Stimulated activated CD4-positive, alpha-beta T cell treated with anti-CD3 and anti-CD28 coated beads, Interleukin-12 subunit alpha, Interleukin-12 subunit beta, amount 100 ng/mL, for 24 hours (primary cell): ENCODE data around the gene DOCK9.

Source experiments
- DNase-seq, 2 experiments: peaks; one replicate each; pipeline ENCODE4 v3.0.0-alpha.2; 2020; ENCODE audit warnings: low read depth in 2 of 2

The DOCK9 gene

DNA sequence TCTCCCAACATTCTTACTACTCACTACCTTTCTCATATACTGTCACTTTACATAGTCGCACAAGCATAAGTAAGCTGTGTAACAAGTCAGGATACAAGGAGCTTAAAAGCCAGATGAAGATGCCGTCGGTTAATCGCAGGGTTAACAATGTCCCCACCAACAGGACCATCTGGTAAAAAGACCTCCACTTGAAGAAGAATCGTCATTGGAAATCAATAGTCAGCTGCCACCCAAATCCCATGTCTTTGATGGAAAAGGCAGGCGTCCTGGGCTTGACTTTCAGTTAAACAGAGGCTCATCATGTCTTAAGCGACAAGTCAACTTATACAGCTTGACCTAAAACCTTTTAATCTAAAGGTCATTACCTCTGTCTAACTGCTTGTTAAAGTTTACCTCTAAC, 27.2 kb downstream of the DOCK9 start:
- no peak for DNase-seq

DNA sequence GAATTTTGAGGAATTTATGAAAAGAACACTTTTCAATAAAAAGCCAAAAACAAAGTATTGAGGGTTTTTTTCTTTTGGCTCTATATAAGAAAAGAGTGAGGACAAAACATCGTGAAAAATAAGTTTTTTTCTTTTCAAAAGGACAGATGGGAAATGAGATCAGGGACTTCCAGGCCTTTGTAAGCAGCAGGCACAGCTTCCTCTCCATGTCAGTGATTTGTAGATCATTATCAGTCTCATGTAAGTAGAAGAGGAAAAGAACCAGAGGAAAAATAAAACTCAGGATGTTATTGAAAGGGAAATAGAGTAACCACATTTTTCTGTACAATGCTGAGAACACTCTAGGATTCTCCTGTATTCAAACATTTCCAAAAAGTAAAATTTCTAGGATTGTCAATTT, 29.9 kb downstream of the DOCK9 start:
- no peak for DNase-seq

DNA sequence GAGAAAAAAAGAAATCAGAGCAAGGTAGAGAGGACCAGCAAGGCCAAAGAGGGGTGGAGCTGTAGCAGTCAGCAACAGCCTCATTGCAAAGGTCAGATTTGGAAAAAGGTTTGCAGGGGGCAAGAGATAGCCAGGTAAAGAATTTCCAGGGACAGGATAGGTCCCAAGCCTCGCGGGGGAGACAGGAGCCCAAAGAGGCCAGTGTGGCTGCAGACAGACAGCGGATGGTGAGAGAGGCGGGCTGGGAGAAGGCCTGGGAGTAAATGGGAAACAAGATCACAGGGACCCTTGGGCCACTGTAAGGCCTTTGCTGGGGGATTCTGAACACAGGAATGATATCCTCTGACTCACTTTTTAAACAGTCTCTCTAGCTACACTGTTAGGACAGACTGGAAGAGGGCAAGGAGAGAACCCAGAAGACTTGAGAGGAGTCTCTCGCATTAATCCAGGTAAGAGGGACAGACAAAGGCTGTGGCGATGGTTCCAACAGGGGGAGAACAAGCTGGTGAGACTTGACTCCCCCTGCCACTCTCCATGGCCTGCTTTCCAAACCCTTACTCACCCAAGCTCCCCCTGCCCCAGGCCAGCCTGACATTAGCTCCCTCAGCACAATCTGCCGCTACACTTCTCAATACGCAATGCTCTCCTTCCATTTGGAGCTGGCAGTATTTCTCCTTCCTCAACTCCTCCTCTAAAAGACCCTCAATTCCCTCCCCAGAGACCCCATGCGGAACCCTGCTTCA, 31.8 kb downstream of the DOCK9 start:
- DNase-seq = no peak

DNA sequence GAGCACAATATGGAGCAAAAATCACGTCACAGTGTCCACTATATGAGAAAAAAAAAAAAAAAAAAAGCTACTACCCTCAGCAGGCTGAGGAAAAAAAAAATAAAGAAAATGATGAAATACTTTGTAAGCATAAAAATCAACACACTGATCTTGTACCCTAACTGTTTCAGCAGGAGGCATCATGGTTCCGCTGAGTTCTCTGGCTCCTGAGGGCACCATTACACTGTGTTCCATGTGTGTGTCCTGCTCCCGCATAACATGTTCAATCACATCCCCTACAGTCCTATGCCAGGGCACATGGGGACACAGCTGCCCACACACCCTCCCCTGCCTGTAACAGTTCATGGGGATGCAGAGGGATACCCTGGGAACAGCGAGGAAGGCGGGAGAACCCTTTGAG, 33.5 kb downstream of the DOCK9 start:
- DNase-seq = no peak

DNA sequence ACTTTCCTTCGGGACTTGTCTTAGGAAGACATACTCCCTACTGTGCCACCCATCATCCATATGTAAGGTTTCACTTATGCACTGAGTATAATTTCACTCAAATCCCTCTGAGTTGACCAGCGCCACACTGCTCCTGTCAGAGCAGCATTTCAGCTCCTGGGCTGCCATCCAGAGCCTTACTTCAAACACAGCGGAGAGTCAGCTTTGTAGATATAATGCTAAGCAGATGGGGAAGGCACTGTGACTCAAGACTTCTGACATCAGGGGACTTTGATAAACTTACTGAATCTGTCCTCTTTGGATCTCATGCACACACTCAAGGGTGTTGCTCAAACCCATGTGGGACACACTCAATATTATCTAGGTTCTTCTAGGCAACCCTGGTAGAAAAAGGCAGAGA, 34.9 kb downstream of the DOCK9 start:
- no peak for DNase-seq

DNA sequence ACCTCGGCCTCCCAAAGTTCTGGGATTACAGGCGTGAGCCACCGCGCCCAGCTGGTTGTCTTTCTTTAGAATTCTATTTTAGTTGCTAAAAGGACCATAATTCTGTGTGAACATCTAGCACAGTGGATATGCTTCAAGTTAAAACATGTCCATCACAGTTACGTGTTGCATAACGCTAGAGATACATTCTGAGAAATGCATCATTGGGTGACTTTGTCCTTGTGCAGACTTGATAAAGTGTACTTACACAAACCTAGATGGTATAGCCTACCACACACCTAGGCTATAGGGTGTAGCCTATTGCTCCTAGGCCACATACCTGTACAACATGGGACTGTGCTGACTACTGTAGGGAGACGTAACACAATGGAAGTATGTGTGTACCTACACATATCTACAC, 35.4 kb downstream of the DOCK9 start:
- no peak for DNase-seq

DNA sequence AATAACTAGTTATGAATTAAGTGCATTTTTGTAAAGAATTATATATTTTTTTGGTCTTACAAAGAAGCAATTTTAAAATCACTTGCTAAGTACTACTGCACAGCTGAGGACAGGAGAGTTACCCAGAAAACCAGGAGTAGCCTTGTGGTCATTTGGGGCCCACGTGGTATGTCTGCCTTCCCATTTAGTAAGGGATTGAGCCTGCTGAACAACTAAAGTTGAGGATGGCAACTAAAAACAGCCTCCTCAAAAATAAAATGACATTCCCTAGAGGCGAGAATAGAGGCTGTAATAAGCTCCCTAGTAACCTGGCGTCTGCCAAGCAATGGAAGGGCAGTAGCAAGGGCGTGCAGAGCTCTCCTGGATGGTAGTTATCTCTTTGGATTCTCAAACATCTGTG, 36.3 kb downstream of the DOCK9 start:
- no peak for DNase-seq

DNA sequence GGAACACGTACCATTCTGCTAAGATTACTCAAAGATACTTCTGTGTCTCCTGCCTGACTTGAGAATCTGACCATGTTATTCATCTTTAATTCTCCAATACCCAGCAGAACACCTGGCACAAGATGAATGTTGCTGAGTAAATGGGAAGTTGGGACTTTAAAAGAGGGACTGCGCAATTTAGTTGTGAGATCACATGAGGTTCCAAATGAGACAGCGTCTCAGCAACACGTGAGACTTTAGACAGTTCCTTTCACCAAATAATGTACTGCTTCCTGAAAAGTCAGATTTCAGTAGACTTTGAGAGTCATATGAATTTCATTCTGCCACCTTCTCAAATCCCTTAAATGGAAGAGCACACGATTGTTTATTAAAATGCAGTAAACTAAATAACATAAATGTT, 36.7 kb downstream of the DOCK9 start:
- DNase-seq = no peak

DNA sequence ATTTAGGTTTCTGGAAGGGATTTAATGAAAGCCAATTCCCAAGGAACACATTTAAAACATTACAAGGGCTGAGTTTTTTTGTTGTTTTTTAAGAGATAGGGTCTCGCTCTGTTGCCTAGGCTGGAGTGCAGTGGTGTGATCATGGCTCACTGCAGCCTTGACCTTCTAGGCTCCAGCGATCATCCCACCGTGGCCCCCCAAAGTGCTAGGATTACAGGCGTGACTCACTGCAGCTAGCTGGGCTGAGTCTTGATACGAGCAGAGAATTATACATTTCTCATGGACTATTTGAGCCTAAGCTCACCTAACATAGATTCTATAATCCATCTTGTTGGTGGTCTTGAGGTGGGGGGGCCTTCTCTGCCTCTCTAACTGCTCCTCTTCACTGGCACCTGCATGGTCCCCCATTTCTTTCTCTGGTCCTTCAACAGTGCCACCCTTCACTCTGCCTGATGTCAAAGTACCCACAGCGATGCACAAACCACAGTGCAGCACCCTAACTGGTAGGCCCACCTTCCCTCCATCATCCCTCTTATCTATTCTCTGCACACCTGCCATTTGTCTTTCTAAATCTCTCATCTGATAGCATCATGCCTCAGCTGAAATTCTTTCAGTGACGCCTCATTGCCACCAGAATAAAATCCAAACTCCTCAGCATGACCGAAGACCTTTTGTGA, 37.4 kb downstream of the DOCK9 start:
- DNase-seq = no peak

DNA sequence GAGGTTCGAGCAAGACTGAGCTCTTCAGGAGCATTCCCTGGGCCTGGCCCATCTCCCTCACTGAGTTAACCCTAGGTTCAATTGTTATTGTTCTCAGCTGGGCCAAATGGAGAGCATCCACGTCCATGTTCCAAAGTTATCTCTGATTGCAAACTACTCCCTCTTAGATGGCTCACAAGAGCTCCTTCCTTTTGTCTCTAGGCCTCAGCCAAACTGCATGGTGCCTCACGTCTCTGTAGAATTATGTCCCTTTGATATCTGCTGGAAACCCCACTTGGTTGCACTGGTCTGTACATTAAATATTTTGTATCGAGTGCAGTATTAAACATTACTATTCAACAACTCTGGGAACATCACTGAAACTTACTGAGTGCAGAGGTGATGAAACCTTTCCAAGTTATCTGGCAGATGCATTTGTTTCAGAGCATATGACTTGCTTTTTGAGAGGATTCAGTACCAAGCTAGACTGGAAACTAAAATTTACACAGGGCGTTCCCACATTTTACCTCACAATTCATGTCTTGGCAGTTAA, 38.1 kb downstream of the DOCK9 start:
- no peak for DNase-seq

DNA sequence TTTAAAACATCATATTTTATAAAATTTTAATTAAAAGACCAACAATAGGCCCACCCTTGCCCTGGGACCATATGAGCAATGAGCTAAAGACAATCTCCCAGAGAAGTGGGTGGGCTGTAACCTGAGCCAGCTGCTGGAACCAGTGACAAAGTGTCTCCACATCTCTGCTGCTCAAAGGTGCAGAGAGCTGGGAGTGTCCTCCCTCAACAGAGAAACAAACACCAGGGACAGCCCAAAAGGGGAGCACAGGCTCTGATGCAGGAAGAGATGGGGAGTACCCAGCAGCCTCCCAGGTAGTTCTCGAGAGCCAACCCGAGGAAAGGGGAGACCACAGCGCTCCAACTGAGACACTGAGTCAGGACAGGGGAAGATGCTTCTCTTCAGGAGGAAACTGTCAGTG, 39.1 kb downstream of the DOCK9 start:
- no peak for DNase-seq

DNA sequence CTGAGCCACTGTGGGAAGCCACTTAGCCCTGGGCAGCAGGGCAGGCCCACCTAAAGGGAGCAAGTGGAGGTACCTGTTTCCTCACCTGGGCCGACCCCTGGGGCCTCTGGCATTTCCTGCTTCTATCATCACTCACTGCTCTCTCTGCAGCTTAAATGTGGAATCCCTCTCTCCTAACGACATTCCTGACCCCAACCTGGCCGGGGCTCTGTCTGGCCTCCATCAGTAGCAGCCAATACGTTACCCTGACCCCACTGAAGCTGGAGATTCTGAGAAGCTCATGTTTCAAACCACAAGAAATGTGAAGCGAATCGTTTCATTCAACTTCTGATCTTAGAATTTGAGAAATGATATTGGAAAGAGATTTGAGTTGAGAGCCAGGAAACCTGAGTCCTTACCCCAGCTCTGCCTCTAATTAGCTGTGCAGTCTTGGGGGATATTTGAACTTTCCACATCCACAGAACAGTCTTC, 39.9 kb downstream of the DOCK9 start:
- no peak for DNase-seq

DNA sequence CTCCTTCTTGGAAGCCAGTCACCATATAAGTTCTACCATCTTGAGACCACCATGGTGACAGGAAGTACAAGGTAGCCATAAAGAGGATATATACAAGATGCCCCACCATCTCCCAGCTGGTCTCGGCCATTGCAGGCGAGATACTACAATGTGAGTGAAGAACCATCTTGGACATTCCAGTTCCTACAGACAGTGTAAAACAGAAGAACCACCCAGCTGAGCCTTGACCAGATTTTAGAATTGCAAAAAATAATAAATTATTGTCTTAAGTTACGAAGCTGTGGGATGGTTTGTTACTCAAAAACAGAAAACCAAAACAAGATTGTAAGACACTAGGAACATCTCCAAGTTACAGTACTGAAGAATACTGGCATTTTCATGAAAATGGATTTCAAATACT, 43.6 kb downstream of the DOCK9 start:
- DNase-seq = no peak

DNA sequence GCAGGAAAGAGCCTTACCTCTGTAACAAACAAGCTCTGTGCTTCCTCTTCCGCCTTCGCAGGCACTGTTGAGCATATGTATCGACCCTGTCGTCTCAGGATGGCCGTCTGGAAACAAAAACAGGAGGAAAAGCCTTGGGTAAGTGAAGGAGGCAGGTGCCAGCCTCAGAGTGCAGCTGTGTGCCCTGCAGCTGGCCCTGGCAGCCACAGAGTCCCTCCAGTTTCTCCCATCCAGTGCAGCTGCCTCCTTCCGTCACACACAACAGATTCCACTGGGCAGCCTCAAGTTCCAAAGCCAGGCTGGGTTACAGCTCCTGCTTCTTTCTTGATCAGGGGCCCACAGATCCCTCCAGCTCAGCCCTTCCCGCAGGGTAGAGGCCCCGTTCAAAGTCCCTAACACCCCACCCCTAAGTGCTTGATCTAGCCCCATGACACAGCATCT, 47.7 kb downstream of the DOCK9 start:
- DNase-seq = no peak

DNA sequence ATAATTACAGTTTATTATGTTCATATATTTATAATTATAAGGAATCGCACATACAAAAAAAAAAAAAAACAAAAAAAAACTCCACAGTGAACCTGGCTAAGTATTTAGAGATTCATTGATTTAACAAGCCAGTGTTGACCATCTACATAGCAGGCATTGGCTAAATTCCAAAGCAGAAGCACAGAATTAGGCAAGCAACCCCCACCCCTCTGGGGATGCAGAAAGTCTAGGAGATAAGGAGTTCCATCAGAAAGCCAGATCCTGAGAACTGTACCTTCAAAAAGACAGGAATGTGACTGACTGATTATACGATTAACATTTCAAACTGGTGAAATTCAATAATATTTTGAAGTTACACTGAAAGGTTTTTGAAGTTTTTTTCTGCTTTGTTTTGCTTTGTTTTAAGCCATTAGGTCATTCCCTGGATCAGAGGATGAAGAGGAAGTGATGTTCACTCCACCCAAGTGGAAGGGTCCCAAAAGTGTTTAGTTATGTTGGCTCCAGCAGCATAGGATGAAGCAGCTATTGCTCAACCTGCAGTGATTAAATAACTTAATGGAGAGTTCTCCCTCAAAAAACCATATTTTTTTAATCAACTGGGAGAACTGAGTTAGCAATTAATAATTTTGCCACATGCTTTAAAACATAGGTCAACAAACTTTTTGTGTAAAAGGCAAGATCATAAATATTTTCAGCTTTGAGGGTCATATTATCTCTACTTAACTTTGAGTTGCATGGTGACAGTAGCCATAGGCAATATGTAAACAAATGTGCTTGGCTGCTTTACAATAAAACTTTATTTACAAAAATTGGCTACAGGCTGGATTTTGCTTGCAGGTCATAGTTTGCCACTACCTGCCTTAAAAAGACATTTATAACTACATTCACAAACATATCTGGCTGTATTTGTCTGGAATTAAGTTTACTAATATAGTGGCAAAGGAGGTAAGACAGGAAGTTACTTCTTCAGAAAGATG, 49.6 kb downstream of the DOCK9 start:
- DNase-seq = no peak

DNA sequence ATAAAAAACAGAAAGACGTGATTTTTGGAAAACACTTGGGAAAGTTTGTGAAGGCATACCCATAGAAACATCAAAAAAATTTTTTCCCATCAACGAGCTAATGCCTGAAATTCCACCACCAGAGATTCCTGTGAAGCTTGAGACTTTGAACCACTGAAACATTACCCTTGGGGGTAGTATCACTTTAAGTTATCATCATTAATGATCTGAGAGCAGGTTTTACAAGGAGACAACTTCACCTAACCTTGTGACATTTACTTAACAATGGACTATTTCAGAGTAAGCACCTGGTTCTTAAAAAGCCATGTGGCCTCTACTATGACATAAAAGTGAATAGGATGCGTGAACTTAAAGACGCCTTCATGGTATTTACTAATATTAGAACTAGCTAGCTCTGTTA, 51.9 kb downstream of the DOCK9 start:
- DNase-seq = no peak

DNA sequence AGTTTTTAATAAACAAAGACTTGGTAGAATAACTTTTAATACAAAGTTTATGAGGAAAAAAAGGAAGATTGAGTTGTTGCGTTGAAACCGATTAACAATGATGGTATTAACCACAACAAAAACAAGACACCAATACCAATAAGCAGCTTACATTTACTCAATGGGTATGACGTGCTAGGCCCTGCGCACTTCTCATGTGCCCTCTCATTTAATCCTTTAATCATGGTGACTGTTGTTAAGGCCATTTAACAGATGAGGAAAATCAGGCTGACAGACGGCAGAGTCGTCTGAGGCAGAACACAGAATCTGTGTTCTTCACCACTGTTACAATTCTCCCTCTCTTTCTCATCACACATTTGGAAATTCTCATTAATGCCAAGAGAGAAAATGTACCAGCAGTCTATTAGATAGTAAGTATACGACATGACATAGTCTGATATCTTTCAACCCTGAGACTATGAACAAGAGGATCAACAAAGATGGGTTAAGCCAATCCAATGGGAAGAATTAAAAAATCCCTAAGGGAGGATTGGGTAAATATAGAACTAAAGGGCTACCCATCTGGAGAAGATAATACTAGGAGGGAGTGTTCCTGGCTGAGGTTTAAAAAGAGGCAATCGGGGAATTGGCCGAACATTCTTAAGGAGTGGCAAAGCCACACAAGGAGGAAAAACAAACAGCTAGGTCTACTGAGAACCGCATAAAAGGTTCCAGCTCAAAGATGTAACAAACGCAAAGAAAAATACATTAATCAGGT, 54.0 kb downstream of the DOCK9 start:
- no peak for DNase-seq

DNA sequence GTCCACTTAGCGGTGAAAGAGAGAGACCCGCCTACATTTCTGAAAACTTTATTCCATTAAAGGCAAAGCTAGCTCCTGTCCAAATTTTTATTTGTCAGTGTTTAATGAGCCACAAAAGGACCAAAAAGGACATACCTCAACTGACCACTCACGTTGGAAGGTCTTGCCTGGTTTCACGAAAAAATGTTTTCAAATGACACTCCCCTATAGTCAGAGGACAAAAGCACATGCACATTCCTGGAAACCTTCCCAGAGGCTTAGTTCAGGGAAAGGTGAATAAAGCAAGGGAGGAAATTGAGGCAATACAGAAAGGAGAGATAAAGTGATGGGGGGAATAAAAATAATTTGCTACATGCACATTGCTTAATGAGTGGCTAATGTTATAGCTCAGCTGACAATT, 55.6 kb downstream of the DOCK9 start:
- DNase-seq = no peak

DNA sequence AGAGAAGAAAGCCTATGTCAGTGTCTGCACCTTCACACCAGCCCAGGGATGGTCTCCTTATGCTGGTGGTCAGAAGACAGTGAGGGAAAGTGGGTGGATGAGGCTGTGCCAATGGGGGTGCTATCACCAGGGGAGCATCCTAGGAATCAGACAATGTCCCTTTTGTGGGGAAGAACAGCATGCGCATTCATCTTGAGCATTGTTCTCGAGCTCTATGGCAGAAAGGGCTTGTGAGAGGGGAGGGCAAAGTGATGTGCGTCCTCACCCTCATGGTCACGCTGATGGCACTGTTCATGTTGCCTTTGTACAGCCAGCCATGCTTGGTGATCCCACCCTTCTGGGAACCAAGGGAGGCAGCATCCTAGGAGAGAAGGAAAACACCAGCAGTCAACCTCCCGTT, 56.1 kb downstream of the DOCK9 start:
- no peak for DNase-seq

DNA sequence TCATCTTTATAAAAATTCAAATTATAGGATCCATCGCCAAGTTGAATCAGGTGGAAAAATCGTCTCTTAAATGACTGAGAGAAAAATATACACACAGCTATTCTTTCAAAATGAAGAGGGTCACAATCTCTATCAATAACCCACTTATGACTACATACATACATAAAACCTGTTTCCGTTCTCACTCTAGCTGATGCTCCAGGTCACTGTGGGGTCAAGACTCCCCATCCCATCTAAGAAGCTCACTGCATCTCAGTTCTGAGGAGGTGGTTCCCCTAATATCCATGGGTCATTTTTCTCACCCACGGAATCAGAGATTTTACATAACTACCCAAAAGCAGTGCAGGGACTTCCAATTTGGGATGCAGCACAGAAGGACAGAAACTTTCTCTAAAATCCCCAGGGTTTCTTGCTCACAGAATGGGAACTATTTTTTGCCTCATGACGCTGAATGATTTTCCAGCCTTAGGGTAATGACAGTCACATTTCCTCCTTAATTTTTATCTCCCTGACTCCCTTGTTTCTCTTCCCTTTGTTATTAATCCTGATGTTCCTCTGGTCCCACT, 56.8 kb downstream of the DOCK9 start:
- no peak for DNase-seq

DNA sequence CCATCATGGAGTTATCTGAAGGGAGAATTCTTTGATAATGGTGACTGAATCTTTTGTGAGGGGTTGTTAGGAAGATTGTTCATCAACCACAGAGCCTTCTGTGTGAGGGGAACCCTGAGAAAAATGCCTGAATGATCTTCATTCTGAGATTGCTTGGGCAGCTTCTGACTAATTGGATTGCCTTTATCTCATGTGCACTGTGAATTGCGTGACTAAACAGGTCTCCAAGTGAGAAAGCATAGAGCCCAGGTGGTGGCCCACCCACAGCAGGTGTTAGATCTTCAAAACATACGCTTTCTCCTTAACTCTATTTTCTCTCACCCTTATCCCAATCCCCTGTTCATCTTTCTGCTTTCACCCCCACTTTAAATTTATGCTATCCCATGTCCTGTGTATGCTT, 58.3 kb downstream of the DOCK9 start:
- DNase-seq = no peak
